Loucy (cell line): ENCODE measurements around the gene FMO2.

ENCODE experiments used
- H2AFZ ChIP-seq: fragments of 200-600 bp; sonication (generic); 2 replicates; pipeline ENCODE4 v1.6.0; 2016; ENCODE audit warnings: antibody characterized with exemption, mild to moderate bottlenecking, low read length, moderate library complexity
- H3F3A ChIP-seq: fragments of 200-600 bp; 2 replicates; pipeline ENCODE4 v1.6.0; 2016; ENCODE audit warnings: antibody characterized with exemption, low read depth, mild to moderate bottlenecking
- H3K27me3 ChIP-seq: fragments of 200-600 bp; sonication (generic); 2 replicates; pipeline ENCODE4 v1.6.1; 2014; ENCODE audit warnings: low read length, mild to moderate bottlenecking; ENCODE audit not compliant: insufficient read depth, poor library complexity, severe bottlenecking
- H3K36me3 ChIP-seq: fragments of 200-600 bp; sonication (generic); 2 replicates; pipeline ENCODE4 v1.6.1; 2016; ENCODE audit warnings: low read length; ENCODE audit not compliant: insufficient read depth
- H3K4me1 ChIP-seq: fragments of 200-600 bp; sonication (generic); 2 replicates; pipeline ENCODE4 v1.5.1; 2014; ENCODE audit warnings: low read length, mild to moderate bottlenecking; ENCODE audit not compliant: insufficient read depth, poor library complexity, severe bottlenecking
- H3K4me2 ChIP-seq: fragments of 200-600 bp; sonication (generic); 2 replicates; pipeline ENCODE4 v1.6.0; 2014; ENCODE audit warnings: antibody characterized with exemption, low read length, low read depth, mild to moderate bottlenecking; ENCODE audit not compliant: poor library complexity, severe bottlenecking
- H3K4me3 ChIP-seq: fragments of 200-600 bp; sonication (generic); 2 replicates; pipeline ENCODE4 v1.5.1; 2014; ENCODE audit warnings: low read length, mild to moderate bottlenecking, mixed read lengths; ENCODE audit not compliant: poor library complexity, severe bottlenecking
- H3K79me2 ChIP-seq: fragments of 200-600 bp; sonication (generic); 2 replicates; pipeline ENCODE4 v1.6.1; 2014; ENCODE audit warnings: low read length; ENCODE audit not compliant: insufficient read depth
- H3K9ac ChIP-seq: fragments of 200-600 bp; sonication (generic); 2 replicates; pipeline ENCODE4 v1.6.0; 2014; ENCODE audit warnings: mild to moderate bottlenecking, low read depth, low read length, moderate library complexity; ENCODE audit not compliant: poor library complexity, severe bottlenecking
- H3K9me2 ChIP-seq: fragments of 200-600 bp; sonication (generic); replicated peaks from 2 replicates; pipeline ENCODE4 v1.6.1; 2016; ENCODE audit warnings: low read depth, low read length, mixed read lengths
- H3K9me3 ChIP-seq: fragments of 200-600 bp; sonication (generic); 2 replicates; pipeline ENCODE4 v1.6.1; 2014; ENCODE audit warnings: mild to moderate bottlenecking, antibody characterized with exemption, low read length, low read depth; ENCODE audit not compliant: insufficient read depth
- H4K20me1 ChIP-seq: fragments of 200-600 bp; sonication (generic); 2 replicates; pipeline ENCODE4 v1.6.0; 2014; ENCODE audit warnings: antibody characterized with exemption, low read length, mild to moderate bottlenecking; ENCODE audit not compliant: insufficient read depth, poor library complexity, severe bottlenecking
- CTCF ChIP-seq: fragments of 200-600 bp; sonication (generic); conservative IDR thresholded peaks from 2 replicates; pipeline ENCODE4 v1.5.1; 2014; ENCODE audit warnings: mild to moderate bottlenecking, antibody characterized with exemption, low read length
- EZH2phosphoT487 ChIP-seq: fragments of 200-600 bp; IDR thresholded peaks from 2 replicates; pipeline ENCODE4 v1.6.1; 2018; ENCODE audit warnings: antibody characterized with exemption, mild to moderate bottlenecking, moderate library complexity, borderline replicate concordance

Gene FMO2

DNA sequence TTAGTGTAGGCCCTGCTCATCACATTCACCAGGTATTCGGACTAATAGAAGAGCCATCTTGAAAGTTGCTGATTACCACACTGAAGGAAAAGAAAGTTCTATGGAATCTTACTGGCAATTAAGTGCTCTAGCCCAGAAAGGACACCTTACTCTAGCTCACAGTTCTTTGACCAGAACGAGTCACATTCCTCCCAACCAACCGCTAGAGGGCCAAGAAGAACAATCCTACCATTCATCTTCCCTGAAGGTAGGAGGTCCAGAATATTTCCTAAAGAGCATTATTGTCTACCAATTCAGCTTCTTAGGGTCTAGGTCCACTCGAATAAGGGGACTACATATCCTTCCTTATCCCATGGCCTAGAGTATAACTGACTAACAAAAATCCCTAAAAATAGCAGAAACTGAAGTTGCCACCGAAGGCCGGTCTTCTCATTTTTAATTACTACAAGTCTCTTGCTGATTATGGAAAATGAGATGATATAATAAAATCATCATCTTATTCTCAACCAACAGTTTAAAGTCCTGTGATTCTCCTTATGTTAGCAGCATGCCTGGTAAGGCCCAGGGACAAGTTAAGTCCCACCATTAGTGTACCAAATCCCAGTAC lies 60.5 kb downstream of the FMO2 start:
- H2AFZ ChIP-seq, result no peak overlapping the region
- H3K79me2 ChIP-seq, result no peaks in the 10 kb centered on the region
- peak; percentile 77 for TF ChIP-seq CTCF
- TF ChIP-seq EZH2phosphoT487, result no peak
- H3K4me1 ChIP-seq, result no peaks in the 10 kb centered on the region
- H4K20me1 ChIP-seq, result no peaks in the 10 kb centered on the region
- H3K4me3 ChIP-seq, result no peak overlapping the region
- no peaks in the 10 kb centered on the region for H3F3A ChIP-seq
- H3K4me2 ChIP-seq, result no peak overlapping the region
- no peaks in the 10 kb centered on the region for H3K9me2 ChIP-seq
- H3K9ac ChIP-seq, result no peak overlapping the region
- H3K36me3 ChIP-seq, result no peaks in the 10 kb centered on the region
- H3K9me3 ChIP-seq, result no peaks in the 10 kb centered on the region
- peaks cover 8% of the 10 kb centered on the region for H3K27me3 ChIP-seq

- Histone ChIP-seq H3K9ac (no peak overlapping the region), H3K9me2 (no peaks in the 10 kb centered on the region), H3K36me3 (no peaks in the 10 kb centered on the region), H3K9me3 (no peaks in the 10 kb centered on the region), H3K79me2 (no peaks in the 10 kb centered on the region), H3K4me1 (no peaks in the 10 kb centered on the region), H3F3A (no peaks in the 10 kb centered on the region), H3K27me3 (peaks cover 13% of the 10 kb centered on the region), H3K4me3 (no peak overlapping the region), H4K20me1 (no peaks in the 10 kb centered on the region), H3K4me2 (no peak overlapping the region), H2AFZ (no peak overlapping the region)
- no peak for TF ChIP-seq EZH2phosphoT487
- TF ChIP-seq CTCF, result no peak
Measured at GRCh38 chr1:171247501-171247900, 62.4 kb downstream of the FMO2 start.

GRCh38 chr1:171248302-171248701 lies 63.2 kb downstream of the FMO2 start, which contains the start of gene FMO1:
FMO1 (plus strand) TSS chr1:171248494; CDS start chr1:171258088, 9,594 bp downstream.
- Histone ChIP-seq H3K9ac (no peak within 1 kb of the TSS), H4K20me1 (no peaks in the 10 kb centered on the region), H3K9me3 (no peaks in the 10 kb centered on the region), H3K27me3 (peaks cover 13% of the 10 kb centered on the region), H3K36me3 (no peaks in the 10 kb centered on the region), H2AFZ (no peak within 1 kb of the TSS), H3F3A (no peaks in the 10 kb centered on the region), H3K79me2 (no peaks in the 10 kb centered on the region), H3K9me2 (no peaks in the 10 kb centered on the region), H3K4me2 (no peak within 1 kb of the TSS), H3K4me3 (no peak within 1 kb of the TSS), H3K4me1 (no peaks in the 10 kb centered on the region)
- TF ChIP-seq CTCF (no peak), EZH2phosphoT487 (no peak)
